ENCODE results near the gene AKR1C8.

Gene AKR1C8

GRCh38 chr10:5107860-5108526 is 77.0 kb downstream of the AKR1C8 start:
- no peak for DNase-seq

- DNase-seq, result no peak
Observed at GRCh38 chr10:5106553-5106952, 78.4 kb downstream of the AKR1C8 start.

GRCh38 chr10:5105626-5106025 is 79.3 kb downstream of the AKR1C8 start:
- no peak for DNase-seq
